K562 (cell line): ENCODE results near the gene SYNPO. TPM values are rescaled to one million over a fixed set of nuclear protein-coding genes. Genes with fewer than 3 reads are reported as not detected.
A peak's percentile ranks its signal among the peaks of the same experiment; 100 is the strongest.

Experiments
- ATAC-seq: fragments of 200-7000 bp; cut with Tn5 transposase; 3 replicates; pipeline ENCODE4 v1.9.1; 2020; ENCODE audit warnings: moderate library complexity
- BruUV-seq: library from RNA; stranded (reverse); fragments of 400-500 nt; replicated peaks from 2 replicates; lab custom pipeline; 2021; lab: Mats Ljungman, UMichigan
- CTCF ChIA-PET: fragments of 300-600 bp; formaldehyde crosslinking; extraction: SDS; loops from one replicate; lab custom pipeline; 2021; ENCODE audit warnings: low intra/inter-chr PET ratio; lab: Yijun Ruan, JAX
- POLR2A ChIA-PET: fragments of 300-600, 350-650 bp; sonication (Branson Sonifier 250); formaldehyde crosslinking; extraction: SDS; loops from one replicate; lab custom pipeline; 2021; ENCODE audit warnings: antibody characterized with exemption, inconsistent platforms; lab: Yijun Ruan, JAX
- DNase-seq, 4 experiments: peaks; one replicate each; pipeline versions ENCODE4 v3.0.0 to v3.0.0-alpha.2; 2011 to 2018; ENCODE audit warnings: low spot score in 3 of 4, mixed read lengths in 3 of 4; ENCODE audit errors: extremely low read depth in 1 of 4
- FAIRE-seq: peaks from 2 replicates; lab custom pipeline; 2011; peaks lifted over from hg19 to GRCh38; lab: Jason Lieb, UNC
- H2AFZ ChIP-seq: 2 replicates; pipeline ENCODE4 v1.6.0; 2011; ENCODE audit warnings: low read depth, low read length, control low read depth, inconsistent platforms
- H3K27ac ChIP-seq: fragments of 200-600 bp; 3 replicates; pipeline ENCODE4 v1.8.0; 2011; ENCODE audit warnings: low read depth, mild to moderate bottlenecking, control low read depth, inconsistent platforms, low read length, moderate library complexity, mixed read lengths; ENCODE audit errors: extremely low read depth
- H3K27me3 ChIP-seq, 2 experiments: fragments of 300-600 bp in 1 of 2; 2 replicates in 1 of 2; 3 replicates in 1 of 2; pipeline versions ENCODE4 v1.6.0 to v1.8.0; 2011; ENCODE audit warnings: inconsistent platforms in 2 of 2, low read length in 2 of 2, mild to moderate bottlenecking in 1 of 2, mixed read lengths in 1 of 2, moderate library complexity in 1 of 2; ENCODE audit not compliant: control insufficient read depth in 2 of 2, insufficient read depth in 2 of 2
- H3K36me3 ChIP-seq: fragments of 300-600 bp; 3 replicates; pipeline ENCODE4 v1.8.0; 2011; ENCODE audit warnings: mild to moderate bottlenecking, low read length, inconsistent platforms; ENCODE audit not compliant: control insufficient read depth, insufficient read depth
- H3K4me1 ChIP-seq, 2 experiments: fragments of 200-600 bp in 1 of 2; replicated peaks in 1 of 2; 2 replicates in 1 of 2; 3 replicates in 1 of 2; pipeline versions ENCODE4 v1.5.1 to v1.8.0; 2011; ENCODE audit warnings: inconsistent platforms in 2 of 2, low read length in 2 of 2, mild to moderate bottlenecking in 1 of 2, mixed read lengths in 1 of 2, moderate library complexity in 1 of 2; ENCODE audit not compliant: control insufficient read depth in 2 of 2, insufficient read depth in 2 of 2
- H3K4me2 ChIP-seq: 2 replicates; pipeline ENCODE4 v1.6.1; 2011; ENCODE audit warnings: low read length, control low read depth, inconsistent platforms, mixed read lengths; ENCODE audit not compliant: insufficient read depth
- H3K4me3 ChIP-seq: fragments of 200-600 bp; sonication (generic), shearing (Covaris generic); 2 replicates; pipeline ENCODE4 v1.5.1; 2016; ENCODE audit warnings: control low read depth, inconsistent platforms
- H3K79me2 ChIP-seq: fragments of 200-600 bp; 3 replicates; pipeline ENCODE4 v1.8.0; 2011; ENCODE audit warnings: low read length, inconsistent platforms; ENCODE audit not compliant: control insufficient read depth, insufficient read depth
- H3K9ac ChIP-seq, 2 experiments: 2 replicates each; pipeline versions ENCODE4 v1.6.0 to v1.6.1; 2011; ENCODE audit warnings: low read depth in 2 of 2, low read length in 2 of 2, control low read depth in 1 of 2, inconsistent platforms in 1 of 2, mild to moderate bottlenecking in 1 of 2, mixed read lengths in 1 of 2; ENCODE audit not compliant: insufficient read depth in 1 of 2
- H3K9me1 ChIP-seq: one replicate; pipeline ENCODE4 v1.6.0; 2011; ENCODE audit warnings: inconsistent platforms, mild to moderate bottlenecking, low read length, moderate library complexity; ENCODE audit not compliant: control insufficient read depth, insufficient read depth
- H3K9me3 ChIP-seq: replicated peaks from 2 replicates; pipeline ENCODE4 v1.5.1; 2011; ENCODE audit warnings: low read depth, low read length, inconsistent platforms; ENCODE audit not compliant: control insufficient read depth, insufficient read depth
- H4K20me1 ChIP-seq: replicated peaks from 2 replicates; pipeline ENCODE4 v1.6.1; 2011; ENCODE audit warnings: low read length, inconsistent platforms, mixed read lengths; ENCODE audit not compliant: control insufficient read depth, insufficient read depth
- CREB3L1 ChIP-seq: fragments of 450-650 bp; IDR thresholded peaks from 2 replicates; pipeline ENCODE4 v1.6.1; 2014; ENCODE audit warnings: low read depth, mild to moderate bottlenecking, moderate library complexity, borderline replicate concordance
- PHB ChIP-seq: fragments of 250-450 bp; sonication (Bioruptor Pico); IDR thresholded peaks from 2 replicates; pipeline ENCODE4 v1.5.0; 2021
- POLR2H ChIP-seq: IDR thresholded peaks from 2 replicates; pipeline ENCODE4 v1.6.1; 2016; ENCODE audit warnings: missing genetic modification characterization, low read depth, mild to moderate bottlenecking, control low read depth, missing compliant biosample characterization, moderate library complexity
- PPARD ChIP-seq: fragments of 250-450 bp; sonication (Bioruptor Pico); IDR thresholded peaks from 2 replicates; pipeline ENCODE4 v1.8.0; 2022; ENCODE audit warnings: inconsistent platforms, mild to moderate bottlenecking, moderate library complexity
- RFX1 ChIP-seq: fragments of 450-650 bp; IDR thresholded peaks from 2 replicates; pipeline ENCODE4 v1.6.1; 2016; ENCODE audit warnings: mild to moderate bottlenecking, moderate library complexity
- SIN3B ChIP-seq: fragments of 450-650 bp; IDR thresholded peaks from 2 replicates; pipeline ENCODE4 v1.6.1; 2017; ENCODE audit warnings: low read depth, mild to moderate bottlenecking, moderate library complexity
- SP1 ChIP-seq: sonication (generic); formaldehyde crosslinking; IDR thresholded peaks from 2 replicates; pipeline ENCODE4 v1.8.1; 2022; ENCODE audit warnings: mild to moderate bottlenecking, missing genetic modification reagents
- THAP12 ChIP-seq: fragments of 250-450 bp; sonication (Bioruptor Pico); IDR thresholded peaks from 2 replicates; pipeline ENCODE4 v1.9.0; 2021; ENCODE audit warnings: mild to moderate bottlenecking, inconsistent platforms
- ZBTB5 ChIP-seq: fragments of 450-650 bp; IDR thresholded peaks from 2 replicates; pipeline ENCODE4 v1.6.1; 2017; ENCODE audit warnings: antibody characterized with exemption
- ZNF347 ChIP-seq: fragments of 450-650 bp; formaldehyde crosslinking; IDR thresholded peaks from 2 replicates; pipeline ENCODE4 v1.4.0; 2020; ENCODE audit warnings: low read depth, mild to moderate bottlenecking, moderate library complexity
- ZNF589 ChIP-seq: fragments of 200-800 bp; sonication (Bioruptor generic); IDR thresholded peaks from 2 replicates; pipeline ENCODE4 v1.6.1; 2016; ENCODE audit warnings: low read depth, missing genetic modification characterization, missing compliant biosample characterization
- ZNF707 ChIP-seq: fragments of 250-450 bp; sonication (Bioruptor Pico); conservative IDR thresholded peaks from 2 replicates; pipeline ENCODE4 v1.8.0; 2022; ENCODE audit warnings: inconsistent platforms, mild to moderate bottlenecking, moderate library complexity
- ZNF740 ChIP-seq, 3 experiments: fragments of 200-800 bp in 1 of 3; sonication (Bioruptor generic) in 1 of 3; sonication (generic) in 1 of 3; formaldehyde crosslinking in 1 of 3; IDR thresholded peaks; 2 replicates each; pipeline versions ENCODE4 v1.6.1 to v1.8.0; 2016 to 2022; ENCODE audit warnings: mild to moderate bottlenecking in 2 of 3, missing compliant biosample characterization in 2 of 3, missing genetic modification characterization in 2 of 3, missing genetic modification reagents in 1 of 3
- WGBS: fragments of 100-300 bp; shearing (Covaris generic); methylation state at CpG from one replicate; pipeline ENCODE4 v1.1.6; 2016; ENCODE audit warnings: low coverage, mixed read lengths; ENCODE audit not compliant: insufficient coverage; ENCODE audit errors: missing lambda C conversion rate; 5-methylcytosine and 5-hydroxymethylcytosine counted together
- in situ Hi-C: fragments of 300-500 bp; cut with MboI; formaldehyde crosslinking; loops from 4 replicates; pipeline ENCODE4 v1.15.0; 2018; ENCODE audit warnings: inconsistent platforms, mixed read lengths
- intact Hi-C: fragments of 100-400 bp; cut with micrococcal nuclease; formaldehyde crosslinking; loops from 2 replicates; pipeline ENCODE4 v1.14.2; 2022
- polyA plus RNA-seq, 8 experiments: library from polyadenylated mRNA; depleted of rRNA in 4 of 8; stranded (reverse) in 5 of 8; unstranded in 3 of 8; fragments of >200 nt; fragmentation: Nextera tagmentation in 2 of 8; fragmentation: Illumina TruSeq in 1 of 8; extraction: Ambion mirVana in 2 of 8; extraction: Trizol in 1 of 8; gene quantifications; 2 replicates each; pipeline versions ENCODE4 v1.2.1 to v1.2.3, GENCODE V29; 2011 to 2014; ENCODE audit warnings: inconsistent platforms in 1 of 8, missing spikeins in 1 of 8
- total RNA-seq, 7 experiments: library from RNA; depleted of rRNA in 6 of 7; stranded (reverse); fragments of >200 nt in 6 of 7; fragmentation: Illumina TruSeq in 2 of 7; extraction: Trizol in 2 of 7; gene quantifications; 2 replicates each; pipeline versions ENCODE4 v1.2.1 to v1.2.3, GENCODE V29; 2011 to 2021; ENCODE audit warnings: low replicate concordance in 1 of 7

The SYNPO gene
- total and polyA plus RNA-seq, 9 of the 15 experiments (the other 6 are each of a cell fraction or from before 2014, with no cell fraction given): 0.01 to 0.31 (median 0.03) TPM; not detected in 4

GRCh38 chr5:150650021-150651006, 9.9 kb downstream of the SYNPO start:
- Histone ChIP-seq H4K20me1 (peaks cover 6% of the 10 kb centered on the region; the same call in 1 of the 2 replicates), H3K36me3 (no peaks in the 10 kb centered on the region), H2AFZ (no peak overlapping the region), H3K9ac (peak overlapping the region in 1 of 2 experiments; percentile 45; a peak in 1 of 4 replicates), H3K4me2 (no peak overlapping the region), H3K9me3 (no peaks in the 10 kb centered on the region), H3K4me3 (no peak overlapping the region), H3K9me1 (no peaks in the 10 kb centered on the region), H3K79me2 (no peaks in the 10 kb centered on the region), H3K4me1 (peaks cover 0 to 23% of the 10 kb centered on the region in 2 experiments; a peak in 2 of 5 replicates), H3K27me3 (peaks cover 28 to 64% of the 10 kb centered on the region in 2 experiments), H3K27ac (no peak overlapping the region)
- DNase-seq (no peak), ATAC-seq (no peak), FAIRE-seq (no peak)
- CTCF ChIA-PET: no interaction called here
- BruUV-seq: no TSS peak
- intact Hi-C loops (no loop called here), in situ Hi-C loops (loop anchor here (5.0 to 10.0 kb wide), 2 partner anchors 88 to 196 kb away; no protein-coding TSS in a partner anchor)
- 15% methylated on average over 31 of the region's 38 CpGs for WGBS
- POLR2A ChIA-PET: interaction anchor here (0.6 kb wide), 2 partner anchors 115 to 258 kb away, joined by 3 to 4 read pairs; no protein-coding TSS in a partner anchor
- no peak for TF ChIP-seq RFX1
- no peak for TF ChIP-seq SP1
- no peak for TF ChIP-seq POLR2H
- TF ChIP-seq SIN3B: no peak
- TF ChIP-seq ZNF347 (CRISPR knock-in tag): no peak
- TF ChIP-seq PPARD (CRISPR knock-in tag): no peak
- TF ChIP-seq THAP12 (CRISPR knock-in tag): no peak
- no peak for TF ChIP-seq CREB3L1
- no peak for TF ChIP-seq PHB (CRISPR knock-in tag)
- TF ChIP-seq ZBTB5: no peak
- TF ChIP-seq ZNF707 (CRISPR knock-in tag): no peak
- TF ChIP-seq ZNF740 (CRISPR knock-in tag; IDR thresholded peaks at IDR 0.05): no peak
- no peak for TF ChIP-seq ZNF740 (tag; IDR thresholded peaks at IDR 0.05)
- no peak for TF ChIP-seq ZNF589
